Adipocyte (in vitro differentiated cells): ENCODE measurements around the gene CHN2.
"Not testable (repeated sequence)": the region's sequence is repeated elsewhere in the genome, so short reads cannot be mapped to it uniquely, and the experiment has no call there.

ENCODE experiments used
- DNase-seq: peaks from one replicate; pipeline ENCODE4 v3.0.0-alpha.2; 2015; ENCODE audit warnings: low read depth
- H3K27me3 ChIP-seq: replicated peaks from 2 replicates; pipeline ENCODE4 v1.7.0; 2013; ENCODE audit warnings: mild to moderate bottlenecking, low read length, moderate library complexity; ENCODE audit not compliant: control insufficient read depth, insufficient read depth
- H3K36me3 ChIP-seq: 2 replicates; pipeline ENCODE4 v1.7.0; 2013; ENCODE audit warnings: low read length, mild to moderate bottlenecking, moderate library complexity; ENCODE audit not compliant: control insufficient read depth, insufficient read depth, severe bottlenecking
- H3K4me1 ChIP-seq: 2 replicates; pipeline ENCODE4 v1.7.0; 2013; ENCODE audit warnings: mild to moderate bottlenecking, low read length, moderate library complexity; ENCODE audit not compliant: control insufficient read depth, insufficient read depth
- H3K4me3 ChIP-seq: 2 replicates; pipeline ENCODE4 v1.7.0; 2013; ENCODE audit warnings: mild to moderate bottlenecking, low read length, moderate library complexity
- H3K9ac ChIP-seq: 2 replicates; pipeline ENCODE4 v1.7.0; 2013; ENCODE audit warnings: mild to moderate bottlenecking, low read length, moderate library complexity
- H3K9me3 ChIP-seq: 2 replicates; pipeline ENCODE4 v1.7.0; 2013; ENCODE audit warnings: mild to moderate bottlenecking, low read length, moderate library complexity; ENCODE audit not compliant: control insufficient read depth

Gene CHN2

DNA sequence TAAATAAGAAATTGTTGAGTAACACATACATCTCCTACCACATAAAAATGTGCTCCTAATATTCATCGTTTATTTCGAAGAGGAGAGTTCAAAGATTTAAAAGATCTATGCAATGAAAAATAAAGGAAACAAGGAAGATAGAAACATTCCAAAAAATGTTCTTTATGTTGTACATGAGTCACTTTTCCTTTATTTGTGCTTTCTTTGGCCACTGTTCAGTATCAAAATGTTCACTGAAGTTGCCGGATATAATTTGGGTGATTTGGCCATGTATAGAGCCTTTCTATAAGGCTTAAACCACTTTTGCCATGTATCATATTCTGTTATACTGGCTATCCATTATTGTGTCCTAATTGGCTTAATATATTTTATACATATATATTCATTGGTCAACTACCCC is 306.1 kb downstream of the CHN2 start:
- peak; percentile 64 for DNase-seq
- Histone ChIP-seq H3K9me3 (no peaks in the 10 kb centered on the region), H3K4me3 (no peak overlapping the region), H3K27me3 (no peaks in the 10 kb centered on the region), H3K4me1 (peaks cover 5% of the 10 kb centered on the region), H3K36me3 (no peaks in the 10 kb centered on the region), H3K9ac (no peak overlapping the region)

DNA sequence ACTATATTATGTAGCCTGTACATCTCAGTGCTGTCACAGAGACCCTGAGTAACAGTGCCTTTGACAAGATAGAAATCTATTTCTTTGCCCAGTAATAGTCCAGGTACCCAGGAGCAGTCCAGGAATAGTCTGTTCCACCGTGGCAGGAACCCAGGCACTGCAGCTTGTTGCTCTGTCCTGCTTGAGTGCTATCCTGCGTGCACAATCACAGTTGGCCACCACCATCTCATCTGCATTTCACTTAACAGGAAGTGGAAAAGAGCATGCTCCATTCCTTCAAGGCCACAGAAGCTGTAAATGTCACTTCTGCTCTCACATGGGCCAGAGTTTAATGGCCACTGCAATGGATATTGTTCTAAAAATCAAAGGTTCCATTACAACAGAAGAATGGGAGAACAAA is 307.6 kb downstream of the CHN2 start:
- Histone ChIP-seq H3K27me3 (no peaks in the 10 kb centered on the region), H3K9me3 (no peaks in the 10 kb centered on the region), H3K4me1 (peaks cover 5% of the 10 kb centered on the region), H3K36me3 (no peaks in the 10 kb centered on the region), H3K9ac (no peak overlapping the region), H3K4me3 (no peak overlapping the region)
- no peak for DNase-seq

DNA sequence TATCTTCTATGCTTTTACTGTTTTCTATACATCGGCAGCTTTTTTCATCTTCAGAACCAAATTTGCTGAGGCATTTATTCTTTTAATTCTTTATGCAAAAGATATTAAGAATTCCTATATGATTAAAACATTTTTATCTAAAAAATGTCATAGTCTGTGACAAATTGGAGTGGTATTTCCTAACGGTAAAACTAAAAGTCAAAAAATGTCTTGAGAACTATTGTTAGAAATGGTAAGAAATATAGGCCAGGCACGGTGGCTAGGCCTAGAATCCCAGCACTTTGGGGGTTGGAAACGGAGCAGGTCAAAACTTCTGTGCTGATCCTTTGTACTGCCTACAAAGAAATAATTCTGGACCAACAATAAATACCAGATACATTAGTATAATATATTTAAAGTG is 311.4 kb downstream of the CHN2 start:
- Histone ChIP-seq H3K9me3 (no peaks in the 10 kb centered on the region), H3K36me3 (peaks cover 7% of the 10 kb centered on the region), H3K4me1 (no peaks in the 10 kb centered on the region), H3K4me3 (no peak overlapping the region), H3K9ac (no peak overlapping the region), H3K27me3 (no peaks in the 10 kb centered on the region)
- peak; percentile 12 for DNase-seq

DNA sequence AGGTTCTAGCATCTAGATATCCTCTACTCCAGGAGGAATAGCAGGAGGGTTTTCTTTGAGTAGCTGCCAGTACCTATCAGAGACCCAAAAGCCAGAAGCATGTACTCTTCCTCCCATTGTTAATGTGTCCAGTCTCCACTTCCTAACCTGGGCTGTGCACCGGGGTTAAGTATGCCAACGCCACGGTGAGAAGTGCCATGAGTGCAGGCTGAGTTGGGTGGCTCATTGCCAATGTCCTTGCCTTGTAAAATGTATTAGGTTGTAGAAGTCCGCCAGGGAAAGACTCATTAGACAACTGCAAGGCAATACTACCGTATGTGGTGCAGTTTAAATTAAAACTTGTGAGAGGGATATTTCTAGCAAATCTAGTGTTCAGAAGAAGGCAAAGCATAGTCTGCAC is 314.0 kb downstream of the CHN2 start:
- no peaks in the 10 kb centered on the region for H3K9me3 ChIP-seq
- H3K9ac ChIP-seq: no peak overlapping the region
- no peaks in the 10 kb centered on the region for H3K27me3 ChIP-seq
- no peaks in the 10 kb centered on the region for H3K4me1 ChIP-seq
- DNase-seq: no peak
- peaks cover 24% of the 10 kb centered on the region for H3K36me3 ChIP-seq
- no peak overlapping the region for H3K4me3 ChIP-seq

DNA sequence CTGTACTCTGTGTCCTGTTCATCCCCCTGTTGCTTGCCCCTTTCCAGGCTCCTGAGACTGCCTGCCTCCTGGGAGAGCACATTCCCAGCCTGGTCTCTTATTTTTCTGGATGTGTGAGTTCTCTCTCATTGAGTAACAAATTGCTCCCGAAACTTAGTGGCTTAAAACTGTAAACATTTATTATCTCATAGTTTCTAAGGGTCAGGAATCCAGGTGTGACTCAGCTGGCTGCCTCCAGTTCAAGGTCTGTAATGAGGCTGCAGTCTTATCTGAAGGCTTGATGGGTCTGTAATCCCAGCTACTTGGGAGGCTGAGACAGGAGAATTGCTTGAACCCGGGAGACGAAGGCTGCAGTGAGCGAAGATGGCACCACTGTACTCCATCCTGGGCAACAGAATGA is 315.5 kb downstream of the CHN2 start:
- DNase-seq: no peak
- Histone ChIP-seq H3K4me3 (no peak overlapping the region), H3K9ac (no peak overlapping the region), H3K9me3 (no peaks in the 10 kb centered on the region), H3K4me1 (no peaks in the 10 kb centered on the region), H3K36me3 (peaks cover 34% of the 10 kb centered on the region), H3K27me3 (no peaks in the 10 kb centered on the region)

DNA sequence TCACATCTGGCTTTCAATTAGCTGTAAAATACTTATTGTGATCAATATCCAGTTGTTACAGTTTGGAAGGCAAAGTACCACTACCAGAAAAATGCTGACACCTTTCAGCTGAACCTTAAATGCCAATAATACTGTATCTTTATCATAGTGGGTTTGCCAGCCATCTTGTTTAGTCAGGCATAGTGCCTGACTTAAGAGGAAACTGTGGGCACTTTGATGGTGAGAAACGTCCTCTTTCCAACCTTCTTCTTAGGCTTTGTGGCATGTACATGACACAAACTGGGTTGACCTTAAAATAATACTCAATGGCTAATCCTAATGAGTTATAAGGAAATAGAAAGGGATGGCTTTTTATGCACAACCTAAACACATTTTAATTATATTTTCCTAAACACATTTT is 316.8 kb downstream of the CHN2 start:
- H3K4me1 ChIP-seq: no peaks in the 10 kb centered on the region
- no peaks in the 10 kb centered on the region for H3K9me3 ChIP-seq
- peaks cover 35% of the 10 kb centered on the region for H3K36me3 ChIP-seq
- H3K27me3 ChIP-seq: no peaks in the 10 kb centered on the region
- no peak for DNase-seq
- no peak overlapping the region for H3K4me3 ChIP-seq
- H3K9ac ChIP-seq: no peak overlapping the region

DNA sequence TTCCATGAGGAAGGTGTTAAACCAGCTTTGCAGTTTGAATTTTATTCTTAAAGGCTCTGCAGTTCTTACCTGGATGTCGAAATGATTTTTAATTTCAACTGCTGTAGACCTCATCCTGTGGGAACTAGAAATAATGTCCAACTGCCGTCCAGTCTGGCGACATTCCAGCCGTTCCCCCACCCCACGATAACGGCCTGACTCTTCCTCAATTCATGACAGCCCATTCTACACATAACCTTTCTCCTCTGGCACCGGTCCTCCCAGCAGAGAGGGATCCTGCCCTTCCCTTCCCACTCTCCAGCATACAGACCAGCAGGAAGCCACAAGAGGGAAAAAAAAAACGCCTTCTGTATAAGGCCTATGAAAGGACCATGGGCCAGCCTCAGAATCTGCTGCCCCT is 317.3 kb downstream of the CHN2 start:
- Histone ChIP-seq H3K4me1 (no peaks in the 10 kb centered on the region), H3K4me3 (no peak overlapping the region), H3K27me3 (no peaks in the 10 kb centered on the region), H3K9me3 (no peaks in the 10 kb centered on the region), H3K36me3 (peaks cover 35% of the 10 kb centered on the region), H3K9ac (no peak overlapping the region)
- DNase-seq: no peak

DNA sequence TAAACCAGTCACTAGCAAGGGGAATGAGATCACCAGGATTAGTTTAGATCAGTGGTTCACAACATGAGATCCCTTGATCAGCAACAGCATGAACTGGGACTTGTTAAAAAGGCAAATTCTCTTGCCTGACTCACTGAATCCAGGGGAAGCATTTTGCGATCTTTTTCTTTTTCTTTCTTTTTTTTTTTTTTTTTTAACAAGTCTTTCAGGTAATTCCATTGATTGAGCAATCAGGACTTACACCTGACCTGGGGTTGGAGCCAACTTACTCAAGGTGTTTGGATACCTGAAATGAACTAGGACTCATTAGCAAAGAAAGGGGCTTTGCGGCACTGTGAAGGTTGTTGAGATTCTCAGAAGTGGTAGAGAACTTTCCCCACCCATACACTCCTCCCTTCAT is 321.9 kb downstream of the CHN2 start:
- H3K4me1 ChIP-seq: no peaks in the 10 kb centered on the region
- H3K9ac ChIP-seq: no peak overlapping the region
- no peak for DNase-seq
- no peaks in the 10 kb centered on the region for H3K27me3 ChIP-seq
- H3K9me3 ChIP-seq: peaks cover 2% of the 10 kb centered on the region
- peaks cover 27% of the 10 kb centered on the region for H3K36me3 ChIP-seq
- no peak overlapping the region for H3K4me3 ChIP-seq

DNA sequence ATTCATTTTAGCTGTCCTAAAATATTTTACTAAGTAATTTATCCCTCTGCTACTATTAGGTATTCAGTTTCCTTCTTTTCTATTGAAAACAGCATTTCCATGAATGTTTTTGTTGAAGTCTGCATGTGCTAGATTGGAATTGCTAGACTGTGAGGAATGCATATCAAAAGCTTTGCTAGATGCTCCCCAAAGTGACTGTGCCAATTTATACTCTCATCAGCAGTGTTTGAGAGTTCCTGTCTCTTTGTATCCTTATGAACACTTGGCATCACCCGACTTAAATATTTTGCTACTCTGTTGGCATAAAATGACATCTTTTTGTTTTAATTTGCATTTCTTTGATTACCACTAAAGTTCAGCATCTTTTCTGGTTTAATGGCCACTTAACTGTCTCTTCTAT is 324.0 kb downstream of the CHN2 start:
- Histone ChIP-seq H3K4me1 (no peaks in the 10 kb centered on the region), H3K9me3 (peaks cover 23% of the 10 kb centered on the region)

DNA sequence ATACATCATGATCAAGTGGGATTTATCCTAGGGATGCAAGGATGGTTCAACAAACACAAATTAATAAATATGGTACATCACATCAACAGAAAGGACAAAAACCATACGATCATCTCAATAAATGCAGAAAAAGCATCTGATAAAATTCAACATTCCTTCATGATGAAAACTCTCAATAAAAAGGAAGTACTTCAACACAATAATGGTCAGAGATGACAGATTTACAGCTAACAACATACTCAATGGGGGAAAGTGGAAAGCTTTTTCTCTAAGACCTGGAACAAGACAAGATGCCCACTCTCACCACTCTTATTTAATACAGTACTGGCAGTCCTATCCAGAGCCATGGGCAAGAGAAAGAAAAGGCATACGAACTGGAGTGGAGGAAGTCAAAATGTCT is 329.2 kb downstream of the CHN2 start:
- no peak overlapping the region for H3K9ac ChIP-seq
- no peaks in the 10 kb centered on the region for H3K27me3 ChIP-seq
- H3K36me3 ChIP-seq: no peaks in the 10 kb centered on the region
- DNase-seq: no peak
- no peak overlapping the region for H3K4me3 ChIP-seq
- H3K4me1 ChIP-seq: peaks cover 4% of the 10 kb centered on the region
- peaks cover 23% of the 10 kb centered on the region for H3K9me3 ChIP-seq

More for the DNA sequence above, 324.0 kb downstream of the CHN2 start:
- no peak overlapping the region for H3K9ac ChIP-seq
- no peak overlapping the region for H3K4me3 ChIP-seq
- H3K36me3 ChIP-seq: peaks cover 11% of the 10 kb centered on the region
- H3K27me3 ChIP-seq: no peaks in the 10 kb centered on the region
- peak; percentile 35 for DNase-seq

DNA sequence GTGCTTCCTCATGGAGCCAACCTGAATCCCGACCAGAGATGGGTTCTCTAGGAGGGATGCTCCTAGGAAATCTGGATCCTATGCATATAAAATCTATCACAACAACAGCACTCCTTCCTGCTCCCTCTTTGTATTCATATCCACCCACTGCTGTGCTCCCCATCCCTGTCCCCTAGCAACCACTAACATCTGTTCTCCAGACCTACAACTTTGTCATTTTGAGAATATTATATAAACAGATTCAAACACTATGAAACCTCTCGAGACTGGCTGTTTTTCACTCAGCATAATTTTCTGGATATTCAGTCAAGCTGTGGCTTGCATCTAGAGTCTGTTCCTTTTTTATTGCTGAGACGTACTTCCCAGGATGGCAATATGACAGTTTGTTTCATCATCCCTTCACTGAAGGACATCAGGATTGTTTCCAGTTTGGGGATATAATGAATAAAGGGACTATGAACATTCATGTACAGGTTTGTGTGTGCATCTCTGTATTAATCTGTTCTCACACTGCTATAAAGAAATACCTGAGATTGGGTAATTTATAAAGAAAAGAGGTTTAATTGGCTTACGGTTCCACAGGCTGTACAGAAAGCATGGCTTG is 333.0 kb downstream of the CHN2 start:
- Histone ChIP-seq H3K27me3 (no peaks in the 10 kb centered on the region), H3K4me1 (peaks cover 4% of the 10 kb centered on the region), H3K9ac (no peak overlapping the region), H3K9me3 (peaks cover 10% of the 10 kb centered on the region), H3K4me3 (no peak overlapping the region), H3K36me3 (no peaks in the 10 kb centered on the region)
- DNase-seq: no peak

DNA sequence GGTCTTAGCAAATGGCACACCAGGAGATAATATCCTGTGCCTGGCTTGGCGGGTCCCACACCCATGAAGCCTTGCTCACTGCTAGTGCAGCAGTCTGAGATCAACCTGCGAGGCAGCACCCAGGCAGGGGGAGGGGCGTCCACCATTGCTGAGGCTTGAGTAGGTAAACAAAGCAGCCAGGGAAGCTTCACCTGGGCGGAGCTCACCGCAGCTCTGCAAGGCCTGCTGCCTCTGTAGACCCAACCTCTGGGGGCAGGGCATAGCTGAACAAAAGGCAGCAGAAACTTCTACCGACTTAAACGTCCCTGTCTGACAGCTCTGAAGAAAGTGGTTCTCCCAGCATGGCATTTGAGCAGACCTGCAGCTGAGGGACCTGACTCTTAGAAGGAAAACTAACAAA is 334.0 kb downstream of the CHN2 start:
- H3K27me3 ChIP-seq, DNase-seq, H3K9ac ChIP-seq, H3K36me3 ChIP-seq, H3K4me1 ChIP-seq, H3K9me3 ChIP-seq, H3K4me3 ChIP-seq: not testable (repeated sequence)
